NCI-H2227 (cell line): ENCODE data around the gene ENSA.
A peak's percentile ranks its signal among the peaks of the same experiment; 100 is the strongest.
"Not testable (repeated sequence)": the region's sequence is repeated elsewhere in the genome, so short reads cannot be mapped to it uniquely, and the experiment has no call there.

ENCODE experiments used
- DNase-seq: peaks from one replicate; lab custom pipeline; 2025; ENCODE audit not compliant: unreplicated experiment; lab: John Stamatoyannopoulos, UW

Gene ENSA

GRCh38 chr1:150622303-150622975 lies 7.0 kb downstream of the ENSA start:
- no peak for DNase-seq

GRCh38 chr1:150621497-150622302 lies 7.7 kb downstream of the ENSA start:
- DNase-seq, result peak; percentile 56

GRCh38 chr1:150620919-150621318 lies 8.5 kb downstream of the ENSA start:
- DNase-seq, result no peak

- no peak for DNase-seq
Observed at GRCh38 chr1:150619576-150620509, 9.6 kb downstream of the ENSA start.

GRCh38 chr1:150615346-150616201 lies 13.8 kb downstream of the ENSA start:
- DNase-seq, result no peak

GRCh38 chr1:150613061-150613920 lies 16.1 kb downstream of the ENSA start:
- no peak for DNase-seq

GRCh38 chr1:150612014-150612345 lies 17.4 kb downstream of the ENSA start:
- no peak for DNase-seq

GRCh38 chr1:150610576-150610975 lies 18.8 kb downstream of the ENSA start:
- DNase-seq, result no peak

- peak; percentile 51 for DNase-seq
Observed at GRCh38 chr1:150609732-150610131, 19.7 kb downstream of the ENSA start.

- no peak for DNase-seq
Observed at GRCh38 chr1:150606463-150607142, 22.8 kb downstream of the ENSA start.

GRCh38 chr1:150605451-150605731 lies 24.0 kb downstream of the ENSA start:
- DNase-seq, result not testable (repeated sequence)

GRCh38 chr1:150604226-150604588 lies 25.2 kb downstream of the ENSA start:
- no peak for DNase-seq

GRCh38 chr1:150603711-150604110 lies 25.7 kb downstream of the ENSA start:
- DNase-seq, result no peak

- not testable (repeated sequence) for DNase-seq
Observed at GRCh38 chr1:150602372-150602771, 27.0 kb downstream of the ENSA start.

- DNase-seq, result no peak
Observed at GRCh38 chr1:150601540-150601939, 27.9 kb downstream of the ENSA start.

- not testable (repeated sequence) for DNase-seq
Observed at GRCh38 chr1:150598346-150598745, 31.1 kb downstream of the ENSA start.

GRCh38 chr1:150596976-150597375 lies 32.4 kb downstream of the ENSA start:
- no peak for DNase-seq

GRCh38 chr1:150596095-150596892 lies 33.1 kb downstream of the ENSA start:
- DNase-seq, result no peak

GRCh38 chr1:150582371-150582770 lies 47.0 kb downstream of the ENSA start:
- DNase-seq, result no peak
